GM21447 (cell line): ENCODE data around the gene ASIC2.

ENCODE experiments used
- ATAC-seq: cut with Tn5 transposase; IDR thresholded peaks from one replicate; pipeline ENCODE4 v1.9.1; 2021; ENCODE audit not compliant: unreplicated experiment

ASIC2 gene

DNA sequence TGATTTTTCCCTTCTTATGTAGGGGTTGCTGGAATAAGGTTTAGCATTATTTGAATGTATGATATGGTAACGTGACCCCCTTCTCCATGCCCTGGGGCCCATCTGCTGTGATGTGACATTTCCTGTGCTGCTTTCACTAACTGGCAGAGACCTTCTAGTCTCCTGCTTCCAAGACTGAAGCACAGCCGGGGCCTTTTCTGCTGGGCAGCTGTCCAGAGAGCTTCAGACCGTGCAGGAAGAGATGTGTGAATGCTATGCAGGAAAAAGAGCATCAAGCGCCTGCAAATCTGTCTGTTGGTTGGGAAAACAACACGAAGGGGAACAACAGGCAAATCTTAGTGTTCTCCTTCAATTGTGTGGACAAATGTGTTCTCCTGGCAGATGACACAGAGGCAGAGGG, 173.0 kb downstream of the ASIC2 start:
- ATAC-seq = no peak

DNA sequence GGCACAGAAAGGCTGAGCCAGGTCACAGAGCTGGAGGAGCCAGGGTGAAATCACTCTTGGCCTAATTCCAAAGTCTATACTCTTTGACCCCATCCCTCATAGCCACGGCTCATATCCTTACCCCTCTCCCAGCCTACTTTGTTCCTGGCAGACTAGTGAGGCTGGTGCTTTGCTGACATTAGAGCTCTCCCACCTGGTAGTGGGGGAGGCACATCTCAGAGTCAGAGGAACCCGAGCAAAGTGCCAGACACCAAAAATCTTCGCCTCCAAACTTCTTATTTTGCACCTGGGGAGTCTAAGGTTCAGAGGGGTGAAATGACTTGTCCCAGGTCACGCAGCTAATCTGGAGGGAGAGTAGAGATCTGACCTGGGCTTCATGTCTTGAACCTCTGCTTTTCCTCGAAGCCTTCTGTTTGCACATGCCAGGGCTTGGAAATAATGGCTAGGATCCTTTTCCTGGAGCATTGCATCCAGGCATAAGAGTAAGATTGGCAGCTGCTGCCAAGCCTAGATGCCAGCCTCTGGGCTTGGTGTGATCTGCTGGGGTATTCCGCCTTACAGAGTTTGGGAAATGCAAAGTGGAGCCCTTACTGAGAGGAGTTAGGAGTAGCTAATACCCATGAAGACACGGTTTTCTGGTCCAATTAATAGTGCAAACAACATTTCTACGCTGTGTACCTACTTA, 174.6 kb downstream of the ASIC2 start:
- ATAC-seq = no peak

DNA sequence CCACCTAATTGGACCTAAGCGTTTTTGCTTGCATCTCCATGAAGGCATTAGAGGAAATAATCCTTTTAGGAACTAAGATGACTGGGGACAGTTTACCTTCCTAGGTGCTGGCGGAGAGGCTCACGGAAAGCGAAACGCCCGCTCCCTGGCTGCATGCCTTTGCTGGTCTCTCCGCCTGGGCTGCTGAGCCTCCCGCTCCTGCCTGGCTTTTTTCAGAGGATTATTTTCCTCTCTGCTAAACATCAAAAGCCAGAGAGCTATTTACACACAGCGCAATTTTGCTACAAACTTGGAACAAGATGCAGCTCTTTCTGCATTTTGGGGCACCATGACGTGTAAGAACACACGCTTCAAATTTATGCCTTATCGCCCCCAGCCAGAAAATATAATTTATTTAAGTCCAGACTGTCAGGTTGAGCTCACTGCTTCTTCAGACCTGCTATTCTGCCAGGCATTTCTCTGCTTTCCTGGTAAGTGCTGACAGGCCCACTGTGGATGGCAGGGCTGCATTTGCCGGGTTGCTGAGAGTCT, 177.0 kb downstream of the ASIC2 start:
- no peak for ATAC-seq

DNA sequence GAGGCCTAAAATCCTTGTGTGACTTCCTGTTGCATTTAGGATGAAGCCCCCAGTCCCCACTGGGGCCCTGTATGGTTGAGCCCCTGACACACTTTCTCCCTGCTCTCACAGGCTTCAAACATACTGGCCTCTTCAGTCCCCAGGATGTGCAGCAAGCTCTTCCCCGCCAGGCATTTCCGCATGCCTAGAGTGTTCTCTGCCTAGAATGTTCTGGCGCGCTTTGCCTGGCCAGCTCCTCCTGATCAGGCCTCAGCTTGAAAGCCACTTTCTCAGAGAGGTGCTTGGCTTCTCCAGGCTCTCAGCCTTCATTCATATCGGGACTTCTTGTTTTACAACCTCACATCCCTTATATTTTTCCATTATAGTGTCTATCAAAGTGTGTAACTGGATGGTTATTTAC, 177.7 kb downstream of the ASIC2 start:
- ATAC-seq = no peak

DNA sequence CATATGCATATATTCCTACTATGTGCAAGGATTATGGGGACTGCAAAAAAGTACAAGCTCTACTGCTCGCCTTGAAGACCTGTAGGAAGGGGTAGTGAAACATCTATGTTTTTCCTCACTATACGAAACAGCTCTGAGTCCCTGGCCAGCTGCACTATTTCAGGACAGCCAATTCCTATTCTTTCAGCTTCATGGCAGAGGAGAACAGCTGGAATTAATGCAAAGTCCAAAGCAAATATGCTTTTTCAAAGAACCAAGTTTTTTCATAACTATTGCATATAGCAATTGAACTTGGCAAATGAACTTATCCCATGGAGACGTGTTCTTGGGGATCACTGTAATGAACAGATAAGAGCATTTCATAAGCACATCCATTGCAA, 179.1 kb downstream of the ASIC2 start:
- ATAC-seq = no peak

DNA sequence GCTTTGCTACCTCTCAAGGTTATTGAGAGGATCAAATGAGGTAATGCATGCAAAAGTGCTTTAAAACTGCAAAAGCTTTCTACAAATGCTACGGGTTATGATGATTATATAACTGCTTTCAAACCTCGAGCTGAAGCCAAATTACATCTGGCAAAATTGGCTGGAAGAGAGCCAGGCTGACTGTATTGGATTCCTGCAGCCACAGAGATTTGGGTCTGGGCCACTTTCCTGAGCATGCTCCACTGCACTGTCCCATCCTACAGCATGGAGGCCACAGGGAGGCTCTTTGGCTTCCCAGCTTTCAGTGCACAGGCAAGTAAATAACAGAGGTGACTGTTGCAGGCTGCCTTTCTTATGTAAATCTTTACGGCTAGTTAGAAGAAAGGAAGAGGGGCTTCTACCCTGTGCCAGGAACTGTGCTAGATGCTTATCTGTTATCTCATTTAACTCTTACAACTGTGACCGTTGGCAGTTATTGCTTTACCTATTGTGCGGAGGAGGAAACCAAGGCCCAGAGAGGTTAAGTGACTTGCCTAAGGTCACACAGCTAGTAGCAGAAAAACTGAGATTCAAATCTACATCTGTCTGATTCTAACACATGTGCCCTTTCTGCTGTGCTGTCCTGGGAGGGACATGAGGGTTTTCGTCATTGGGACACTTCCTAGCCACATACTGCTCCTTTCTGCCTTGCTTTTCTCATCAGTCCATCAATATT, 179.7 kb downstream of the ASIC2 start:
- ATAC-seq = no peak

DNA sequence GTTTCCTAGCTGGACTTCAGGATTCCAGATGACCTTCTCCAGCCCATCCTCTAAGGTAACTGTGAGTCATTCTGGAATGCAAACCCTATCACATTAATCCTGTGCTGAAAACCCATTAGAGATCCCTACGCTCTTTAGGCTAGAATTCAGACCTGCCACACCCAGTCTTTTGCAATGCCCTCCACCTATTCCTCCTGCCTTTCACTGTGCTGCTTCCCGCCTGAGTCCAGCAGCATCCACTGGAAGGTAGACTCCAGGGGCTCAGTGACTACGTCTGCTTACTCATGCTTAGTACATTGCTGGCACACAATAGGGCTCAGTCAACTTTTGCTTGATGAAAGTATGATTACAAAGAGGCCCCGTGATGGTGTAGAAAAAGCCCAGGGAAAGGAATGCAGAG, 180.3 kb downstream of the ASIC2 start:
- ATAC-seq = no peak

DNA sequence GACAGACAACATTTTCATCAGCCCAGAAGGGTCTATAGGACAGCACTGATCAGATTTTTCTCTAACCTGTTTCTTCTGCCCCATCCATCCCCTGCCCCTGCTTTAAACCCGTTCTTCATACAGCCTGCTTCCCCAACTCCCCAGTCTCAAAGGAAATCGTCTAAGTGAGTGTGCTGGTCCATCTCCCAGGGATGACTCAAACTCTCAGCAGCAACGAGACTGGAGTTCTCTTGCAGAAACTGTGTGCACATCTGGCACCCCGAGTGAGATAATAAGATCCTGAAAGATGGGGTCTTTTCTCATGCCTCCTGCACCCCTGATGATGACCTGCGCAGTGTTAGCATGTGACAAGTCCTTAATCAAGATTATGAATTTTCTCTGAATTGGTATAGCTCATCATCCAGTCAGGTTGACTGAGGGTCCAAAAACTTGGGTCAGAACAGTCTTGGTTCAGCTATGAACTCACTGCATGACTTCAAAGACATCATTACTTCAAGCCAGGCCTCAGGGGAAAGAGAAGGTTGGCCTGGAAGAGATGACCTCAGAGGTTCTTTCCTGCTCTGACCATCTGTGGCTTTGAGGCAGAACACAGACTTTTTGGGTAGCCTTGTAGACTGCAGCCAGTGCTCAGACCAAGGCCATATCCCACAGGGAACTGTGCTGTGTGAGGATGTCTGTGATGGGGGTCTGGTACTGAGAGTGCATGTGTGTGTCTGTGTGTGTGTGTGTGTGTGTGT, 183.6 kb downstream of the ASIC2 start:
- no peak for ATAC-seq

DNA sequence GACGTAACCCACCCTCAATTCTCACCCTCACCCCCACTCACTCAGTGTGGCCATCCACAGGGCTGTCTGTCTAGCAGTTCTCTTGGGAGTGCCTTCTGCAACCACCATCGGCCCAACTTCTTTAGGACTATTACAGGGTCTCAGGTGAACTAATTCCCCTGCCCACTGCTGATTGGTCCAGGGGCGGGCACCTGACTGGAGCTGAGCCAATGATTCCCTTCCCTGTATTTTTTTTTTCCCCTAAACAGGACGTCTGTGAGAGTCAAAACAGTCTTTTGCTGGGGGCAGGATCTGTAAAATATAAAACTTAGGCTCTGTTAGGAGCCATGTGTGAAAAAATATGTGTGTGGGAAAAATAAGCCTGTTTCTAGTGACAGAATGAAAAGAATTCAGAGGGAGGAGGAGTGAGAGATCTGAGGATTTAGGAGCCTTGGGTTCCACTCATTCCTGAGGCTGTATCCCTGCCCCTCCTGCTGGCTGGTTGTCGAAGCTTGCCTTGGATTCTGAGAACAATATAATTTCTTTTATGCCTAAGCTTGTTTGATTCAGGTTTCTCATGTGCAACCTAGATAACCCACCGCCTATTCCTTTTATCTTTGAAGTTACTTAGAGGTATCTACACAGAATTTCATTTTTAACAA, 186.4 kb downstream of the ASIC2 start:
- ATAC-seq = no peak

DNA sequence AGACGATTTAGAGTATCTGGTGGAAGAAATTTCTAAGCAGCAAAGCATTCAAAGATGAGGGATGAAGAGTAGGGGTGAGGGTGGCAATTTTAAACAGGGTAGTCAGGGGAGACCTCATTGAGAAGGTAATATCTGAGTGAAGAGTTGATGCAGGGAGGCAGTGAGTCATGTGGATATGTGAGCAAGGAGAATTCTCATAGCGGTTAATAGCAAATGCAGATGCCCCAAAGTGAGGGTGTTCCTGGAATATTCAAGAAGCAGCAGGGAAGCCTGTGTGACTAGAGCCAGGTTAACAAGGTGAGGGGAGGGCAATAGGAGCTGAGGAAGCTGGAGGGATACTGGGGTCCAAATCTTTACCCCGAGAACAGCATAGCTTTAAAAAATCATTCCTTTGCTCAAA, 187.2 kb downstream of the ASIC2 start:
- no peak for ATAC-seq

DNA sequence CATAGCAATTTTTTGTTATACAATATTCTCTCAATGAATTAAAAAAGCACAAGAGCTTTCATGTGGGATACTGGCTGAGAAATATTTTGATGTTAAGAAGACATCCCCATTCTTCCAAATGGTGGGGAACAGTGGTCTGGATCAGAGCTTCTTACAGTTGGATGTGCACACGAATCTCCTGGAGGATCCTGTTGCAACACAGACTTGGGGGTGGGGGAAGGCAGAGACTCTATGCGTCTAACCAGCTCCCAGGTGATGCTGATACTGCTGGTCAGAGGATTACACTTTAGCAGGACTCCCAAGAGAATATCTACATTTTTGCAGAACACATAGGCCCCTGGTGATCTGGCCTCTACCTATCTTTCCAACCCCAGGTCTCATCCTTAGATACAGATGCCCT, 193.2 kb downstream of the ASIC2 start:
- ATAC-seq = no peak

DNA sequence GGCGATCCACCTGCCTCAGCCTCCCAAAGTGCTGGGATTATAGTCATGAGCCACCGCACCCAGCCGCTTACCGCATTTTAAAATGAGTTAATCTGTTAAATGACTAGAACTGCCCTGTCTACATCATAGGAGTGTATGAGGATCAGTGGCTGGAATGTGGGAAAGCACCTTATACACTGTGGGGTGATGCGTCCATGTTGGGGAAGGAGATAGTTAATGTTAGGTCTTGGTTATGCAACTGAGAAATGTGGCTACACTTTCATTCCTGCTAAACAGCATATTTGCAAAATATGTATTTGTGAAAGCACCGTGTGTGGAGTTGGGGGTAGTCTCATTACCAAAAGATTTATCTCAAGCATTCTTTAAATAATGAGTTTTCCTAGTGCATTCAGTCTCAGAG, 193.8 kb downstream of the ASIC2 start:
- no peak for ATAC-seq

DNA sequence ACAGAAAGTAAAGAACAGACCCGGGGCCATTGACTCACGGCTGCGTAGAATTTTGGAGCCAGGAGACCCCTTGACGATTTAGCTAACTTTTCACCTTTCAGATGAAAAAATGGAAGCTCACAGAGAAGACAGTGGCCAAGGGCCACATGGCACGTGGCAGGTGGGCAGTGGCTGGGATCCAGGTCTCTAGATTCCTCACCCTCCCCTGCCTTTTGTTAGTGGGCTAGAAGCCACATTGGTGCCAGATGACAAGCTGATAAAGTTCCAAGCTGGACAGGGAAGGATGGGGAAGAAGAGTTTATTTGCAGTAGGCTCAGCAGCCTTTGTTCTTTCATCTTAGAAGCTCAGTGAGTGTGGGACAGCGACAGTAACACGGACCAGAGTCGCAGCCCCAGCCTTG, 195.7 kb downstream of the ASIC2 start:
- no peak for ATAC-seq

DNA sequence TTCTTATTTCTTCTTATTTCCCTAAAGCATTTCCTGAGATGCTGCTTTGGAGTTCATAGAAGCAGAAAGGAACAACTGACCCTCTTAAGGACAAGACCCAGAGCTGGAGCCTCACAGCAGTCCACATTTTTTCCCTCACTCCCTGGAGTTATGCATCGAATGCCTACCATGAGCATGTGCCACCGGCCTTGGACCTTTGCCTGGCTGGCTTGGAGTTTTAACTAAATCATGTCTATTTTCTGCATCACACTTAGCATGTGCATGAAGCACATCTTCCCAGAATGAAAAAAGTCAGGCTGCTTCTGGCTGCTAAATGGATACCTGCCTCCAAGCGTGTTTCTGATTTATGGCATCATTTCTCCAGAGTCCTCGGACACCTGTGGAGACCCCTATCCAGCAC, 196.9 kb downstream of the ASIC2 start:
- ATAC-seq = no peak

DNA sequence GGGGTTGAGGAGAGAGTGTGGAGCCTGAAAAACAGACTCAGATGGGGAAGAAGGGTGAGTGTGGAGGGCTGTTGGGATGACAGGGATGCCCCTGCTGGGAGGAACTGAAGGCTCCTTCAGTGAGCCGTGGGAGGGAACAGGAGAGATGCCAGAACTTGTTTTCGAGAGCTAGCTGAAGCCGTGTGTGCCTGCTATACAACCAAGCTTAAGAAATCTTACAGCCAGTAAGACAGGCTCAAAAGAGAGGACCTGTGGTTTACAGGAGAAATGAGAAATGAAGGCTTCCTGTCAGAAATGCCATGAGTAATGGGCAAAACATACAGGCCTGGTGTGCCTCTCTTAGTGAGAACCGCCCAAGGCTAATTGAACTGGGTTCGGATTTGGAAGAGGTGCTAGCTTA, 201.8 kb downstream of the ASIC2 start:
- ATAC-seq = no peak

DNA sequence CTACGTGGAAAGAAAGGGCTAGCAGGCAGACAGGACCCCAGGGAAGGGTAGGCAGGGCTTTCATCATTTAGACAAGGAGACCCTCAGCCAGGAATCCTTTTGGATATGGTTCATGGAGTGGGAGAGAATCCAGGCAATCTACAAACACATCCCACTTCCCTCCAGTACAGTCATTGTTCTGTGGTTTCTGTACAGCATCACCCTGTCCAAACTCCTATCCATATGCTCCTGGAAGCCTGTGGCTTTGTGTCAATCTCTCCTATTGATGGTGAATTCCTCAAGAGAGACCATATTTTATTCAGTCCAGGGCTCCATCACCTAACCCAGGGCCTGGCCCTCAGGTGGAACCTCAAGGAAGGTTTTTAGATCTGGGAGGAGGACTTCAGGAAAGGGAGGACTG, 202.3 kb downstream of the ASIC2 start:
- ATAC-seq = no peak

DNA sequence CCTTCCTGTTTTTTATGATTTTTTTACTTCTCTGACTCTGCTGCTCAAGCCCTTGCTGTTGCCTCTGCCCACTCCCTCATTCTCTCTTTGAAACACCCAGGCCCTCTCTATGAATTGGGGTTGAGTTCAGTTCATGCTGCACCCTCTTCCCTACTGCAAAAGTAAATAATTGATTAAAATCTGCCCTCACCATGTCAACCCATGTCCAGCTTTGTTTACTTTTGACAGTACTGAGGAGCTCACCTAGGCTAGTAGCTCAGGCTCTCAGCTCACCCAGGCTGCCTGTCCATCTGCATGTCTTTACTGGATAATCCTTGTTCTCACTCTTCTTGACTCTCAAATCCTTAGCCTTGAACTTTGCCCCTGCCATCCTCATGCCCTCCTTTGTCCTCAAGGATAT, 206.2 kb downstream of the ASIC2 start:
- no peak for ATAC-seq

DNA sequence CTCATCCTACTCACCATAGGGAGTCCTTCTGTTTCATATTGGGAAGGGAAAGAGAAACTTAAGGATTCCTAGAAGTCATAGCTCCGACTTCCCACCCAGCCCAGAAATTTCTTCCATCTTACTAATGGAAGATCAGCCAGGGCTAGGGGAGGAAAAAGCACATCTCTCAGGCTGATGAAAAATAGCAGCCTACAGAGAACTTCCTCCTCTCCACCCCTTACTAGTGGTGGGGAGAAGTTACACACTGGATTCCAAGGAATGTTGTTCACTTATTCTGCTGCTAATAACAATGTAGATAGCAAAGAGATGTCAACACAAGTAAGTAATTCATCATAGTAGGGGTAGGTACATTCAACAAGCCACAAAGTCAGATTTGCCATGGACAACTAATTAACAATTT, 207.1 kb downstream of the ASIC2 start:
- no peak for ATAC-seq

DNA sequence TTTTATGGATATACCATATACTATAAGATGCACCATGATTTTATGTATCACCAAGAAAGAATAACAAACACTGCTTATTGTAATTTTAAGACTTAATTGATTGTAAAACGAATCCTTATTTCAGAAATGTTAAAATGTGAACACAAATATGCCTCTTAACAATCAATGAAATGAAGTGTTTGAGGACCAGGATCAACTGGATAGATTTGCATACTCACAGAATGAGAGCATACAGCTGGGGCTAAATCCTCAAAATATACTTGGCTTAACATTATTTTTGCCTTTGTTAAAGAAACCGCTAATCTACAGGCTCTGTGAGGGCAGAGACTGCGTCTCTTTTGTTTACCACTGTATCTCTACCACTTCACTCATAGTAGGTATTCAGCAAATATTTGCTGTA, 207.8 kb downstream of the ASIC2 start:
- no peak for ATAC-seq

DNA sequence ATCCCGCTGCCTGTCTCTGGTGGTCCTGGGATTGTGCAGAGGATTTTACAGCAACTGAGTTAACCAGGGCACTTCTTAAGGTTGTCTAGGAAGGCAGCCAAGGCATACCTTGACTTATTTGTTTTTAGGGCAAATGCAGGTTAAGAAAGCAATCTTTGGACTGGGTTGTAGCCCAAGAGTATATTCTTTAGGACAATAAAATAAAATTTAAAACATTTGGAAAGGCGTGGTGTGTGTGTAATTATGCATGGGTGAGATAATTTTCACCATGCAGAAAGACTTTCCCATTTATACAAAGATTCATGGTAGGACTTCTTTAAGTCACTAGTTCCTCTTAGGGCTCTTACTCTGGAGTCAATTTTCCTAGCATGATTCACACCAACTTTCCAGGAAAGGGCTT, 208.3 kb downstream of the ASIC2 start:
- ATAC-seq = no peak

DNA sequence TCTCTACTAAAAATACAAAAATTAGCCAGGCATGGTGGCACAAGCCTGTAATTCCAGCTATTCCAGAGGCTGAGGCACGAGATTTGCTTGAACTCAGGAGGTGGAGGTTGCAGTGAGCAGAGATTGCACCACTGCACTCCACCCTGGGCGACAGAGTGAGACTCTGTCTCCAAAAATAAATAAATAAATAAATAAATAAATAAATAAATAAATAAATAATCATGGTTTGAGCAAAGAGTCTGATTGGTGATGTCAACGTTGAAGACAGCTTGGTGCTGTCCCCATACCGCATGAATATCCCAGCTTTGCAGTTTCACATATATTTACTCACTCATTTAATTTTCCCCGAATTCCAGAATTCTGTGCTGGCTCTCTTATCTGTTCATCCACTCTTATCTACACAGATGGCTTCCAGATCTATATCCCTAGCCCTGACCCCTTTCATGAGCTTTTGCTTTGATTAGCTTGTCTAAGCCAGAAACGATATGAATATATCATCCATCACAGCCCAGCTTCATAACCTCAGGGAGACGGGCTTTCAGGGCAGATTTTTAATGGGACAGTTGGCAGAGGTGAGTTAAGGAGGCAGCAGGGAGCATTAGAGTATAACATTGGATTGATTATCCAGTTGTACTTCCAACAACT, 210.4 kb downstream of the ASIC2 start:
- ATAC-seq = no peak
